Endothelial cell of umbilical vein (primary cell): ENCODE data around the gene KCTD5.

Experiments used
- CTCF ChIP-seq, 2 donors: IDR thresholded peaks; 1 replicate in 1 of 2; 2 replicates in 1 of 2; pipeline ENCODE4 v1.5.1; 2011; ENCODE audit warnings: low read length in 2 of 2, mild to moderate bottlenecking in 2 of 2, moderate library complexity in 2 of 2, control low read depth in 1 of 2, inconsistent platforms in 1 of 2, low read depth in 1 of 2; ENCODE audit not compliant: insufficient read depth in 1 of 2; ENCODE audit errors: extremely low read depth in 1 of 2
- POLR2AphosphoS5 ChIP-seq: IDR thresholded peaks from 2 replicates; pipeline ENCODE4 v1.6.1; 2012; ENCODE audit warnings: low read depth, mild to moderate bottlenecking, control low read depth, low read length, moderate library complexity; ENCODE audit not compliant: insufficient read depth

- TF ChIP-seq CTCF (IDR thresholded peaks at IDR 0.05; ENCODE audit: extremely low read depth in 1 of 2, insufficient read depth in 1 of 2, low read depth in 1 of 2, low read length in 2 of 2) (no peak), POLR2AphosphoS5 (no peak)
Observed at GRCh38 chr16:2692251-2692947, 10.1 kb downstream of the KCTD5 start.
